ENCODE measurements around the gene PVR.

PVR gene

DNA sequence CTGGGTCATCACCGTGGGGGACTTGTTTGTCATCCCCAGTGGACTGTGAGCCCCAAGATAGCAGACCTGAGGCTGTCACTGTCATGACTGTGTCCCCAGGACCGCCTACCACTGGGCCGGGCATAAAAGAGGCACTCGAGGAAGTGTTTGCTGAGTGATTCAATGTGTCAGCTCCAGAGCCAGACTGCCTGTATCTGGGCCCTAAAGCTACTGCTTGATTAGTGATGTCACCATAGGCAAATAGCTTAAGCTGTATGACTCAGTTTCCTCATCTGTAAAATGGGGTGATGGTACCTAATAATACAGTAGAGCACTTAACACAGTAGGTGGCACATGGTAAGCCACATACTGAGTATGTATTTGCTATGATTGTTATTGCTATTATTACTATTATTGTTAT, 16.4 kb downstream of the PVR start:
- H3K27ac ChIP-seq: no peak overlapping the region
- TF ChIP-seq, protein P1, sequence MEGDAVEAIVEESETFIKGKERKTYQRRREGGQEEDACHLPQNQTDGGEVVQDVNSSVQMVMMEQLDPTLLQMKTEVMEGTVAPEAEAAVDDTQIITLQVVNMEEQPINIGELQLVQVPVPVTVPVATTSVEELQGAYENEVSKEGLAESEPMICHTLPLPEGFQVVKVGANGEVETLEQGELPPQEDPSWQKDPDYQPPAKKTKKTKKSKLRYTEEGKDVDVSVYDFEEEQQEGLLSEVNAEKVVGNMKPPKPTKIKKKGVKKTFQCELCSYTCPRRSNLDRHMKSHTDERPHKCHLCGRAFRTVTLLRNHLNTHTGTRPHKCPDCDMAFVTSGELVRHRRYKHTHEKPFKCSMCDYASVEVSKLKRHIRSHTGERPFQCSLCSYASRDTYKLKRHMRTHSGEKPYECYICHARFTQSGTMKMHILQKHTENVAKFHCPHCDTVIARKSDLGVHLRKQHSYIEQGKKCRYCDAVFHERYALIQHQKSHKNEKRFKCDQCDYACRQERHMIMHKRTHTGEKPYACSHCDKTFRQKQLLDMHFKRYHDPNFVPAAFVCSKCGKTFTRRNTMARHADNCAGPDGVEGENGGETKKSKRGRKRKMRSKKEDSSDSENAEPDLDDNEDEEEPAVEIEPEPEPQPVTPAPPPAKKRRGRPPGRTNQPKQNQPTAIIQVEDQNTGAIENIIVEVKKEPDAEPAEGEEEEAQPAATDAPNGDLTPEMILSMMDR (conservative IDR thresholded peaks at IDR 0.05): no peak
- TF ChIP-seq ZFX (IDR thresholded peaks at IDR 0.05): no peak

- no peak for TF ChIP-seq ZFX (IDR thresholded peaks at IDR 0.05)
- TF ChIP-seq, protein P1 (conservative IDR thresholded peaks at IDR 0.05): no peak
- H3K27ac ChIP-seq: no peak overlapping the region
Measured at GRCh38 chr19:44661205-44661604, 17.5 kb downstream of the PVR start.

DNA sequence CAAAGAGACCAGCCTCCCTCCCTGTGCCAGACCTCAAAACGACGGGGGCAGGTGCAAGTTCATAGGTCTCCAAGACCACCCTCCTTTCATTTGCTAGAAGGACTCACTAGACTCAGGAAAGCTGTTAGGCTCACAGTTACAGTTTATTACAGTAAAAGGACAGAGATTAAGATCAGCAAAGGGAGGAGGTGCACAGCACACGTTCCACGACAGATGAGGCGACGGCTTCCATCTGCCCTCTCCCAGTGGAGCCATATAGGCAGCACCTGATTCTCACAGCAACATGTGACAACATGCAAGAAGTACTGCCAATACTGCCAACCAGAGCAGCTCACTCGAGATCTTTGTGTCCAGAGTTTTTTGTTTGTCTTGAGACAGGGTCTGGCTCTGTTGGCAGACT, 18.2 kb downstream of the PVR start:
- TF ChIP-seq, protein P1 (conservative IDR thresholded peaks at IDR 0.05): no peak
- TF ChIP-seq ZFX (IDR thresholded peaks at IDR 0.05): no peak
- H3K27ac ChIP-seq: no peak overlapping the region

DNA sequence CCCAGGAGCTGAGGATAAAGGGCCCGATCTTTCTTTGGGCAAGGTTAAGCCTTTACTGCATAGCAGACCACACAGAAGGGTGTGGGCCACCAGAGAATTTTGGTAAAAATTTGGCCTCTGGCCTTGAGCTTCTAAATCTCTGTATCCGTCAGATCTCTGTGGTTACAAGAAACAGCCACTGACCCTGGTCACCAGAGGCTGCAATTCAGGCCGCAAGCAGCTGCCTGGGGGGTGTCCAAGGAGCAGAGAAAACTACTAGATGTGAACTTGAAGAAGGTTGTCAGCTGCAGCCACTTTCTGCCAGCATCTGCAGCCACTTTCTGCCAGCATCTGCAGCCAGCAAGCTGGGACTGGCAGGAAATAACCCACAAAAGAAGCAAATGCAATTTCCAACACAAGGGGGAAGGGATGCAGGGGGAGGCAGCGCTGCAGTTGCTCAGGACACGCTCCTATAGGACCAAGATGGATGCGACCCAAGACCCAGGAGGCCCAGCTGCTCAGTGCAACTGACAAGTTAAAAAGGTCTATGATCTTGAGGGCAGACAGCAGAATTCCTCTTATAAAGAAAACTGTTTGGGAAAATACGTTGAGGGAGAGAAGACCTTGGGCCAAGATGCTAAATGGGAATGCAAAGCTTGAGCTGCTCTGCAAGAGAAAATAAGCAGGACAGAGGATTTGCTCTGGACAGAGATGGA, 19.1 kb downstream of the PVR start:
- TF ChIP-seq ZFX (IDR thresholded peaks at IDR 0.05): no peak
- TF ChIP-seq, protein P1 (conservative IDR thresholded peaks at IDR 0.05): no peak
- no peak overlapping the region for H3K27ac ChIP-seq

DNA sequence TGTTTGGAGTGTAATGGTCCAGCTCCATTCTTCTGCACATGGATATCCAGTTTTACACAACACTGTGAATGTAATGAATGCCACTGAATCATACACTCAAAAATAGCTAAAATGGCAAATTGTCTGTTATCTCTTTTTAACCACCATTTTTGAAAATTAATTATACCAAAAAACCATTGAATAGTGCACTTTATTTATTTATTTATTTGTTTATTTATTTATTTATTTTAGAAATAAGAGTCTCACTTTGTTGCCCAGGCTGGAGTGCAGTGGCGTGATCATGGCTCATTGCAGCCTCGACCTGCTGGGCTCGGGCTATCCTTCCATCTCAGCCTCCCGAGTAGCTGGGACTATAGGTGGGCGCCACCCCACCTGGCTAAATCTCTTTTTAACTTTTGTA, 20.3 kb downstream of the PVR start:
- no peak overlapping the region for H3K27ac ChIP-seq
- TF ChIP-seq ZFX (IDR thresholded peaks at IDR 0.05): no peak
- TF ChIP-seq, protein P1 (conservative IDR thresholded peaks at IDR 0.05): no peak

- no peak overlapping the region for H3K27ac ChIP-seq
- TF ChIP-seq, protein P1 (conservative IDR thresholded peaks at IDR 0.05): no peak
- no peak for TF ChIP-seq ZFX (IDR thresholded peaks at IDR 0.05)
Measured at GRCh38 chr19:44664976-44665375, 21.3 kb downstream of the PVR start.

- H3K27ac ChIP-seq: no peak overlapping the region
- TF ChIP-seq ZFX (IDR thresholded peaks at IDR 0.05): no peak
- TF ChIP-seq, protein P1 (conservative IDR thresholded peaks at IDR 0.05): no peak
Measured at GRCh38 chr19:44666852-44667556, 23.3 kb downstream of the PVR start.

Measured in C4-2B (cell line).